ENCODE data around the gene RPSA. TPM values are rescaled to one million over a fixed set of nuclear protein-coding genes. Genes with fewer than 3 reads are reported as not detected.

The RPSA gene
- total and polyA plus RNA-seq, 9 of the 15 experiments (the other 6 are each of a cell fraction or from before 2014, with no cell fraction given) = 2,290 to 4,272 (median 2,730) TPM

DNA sequence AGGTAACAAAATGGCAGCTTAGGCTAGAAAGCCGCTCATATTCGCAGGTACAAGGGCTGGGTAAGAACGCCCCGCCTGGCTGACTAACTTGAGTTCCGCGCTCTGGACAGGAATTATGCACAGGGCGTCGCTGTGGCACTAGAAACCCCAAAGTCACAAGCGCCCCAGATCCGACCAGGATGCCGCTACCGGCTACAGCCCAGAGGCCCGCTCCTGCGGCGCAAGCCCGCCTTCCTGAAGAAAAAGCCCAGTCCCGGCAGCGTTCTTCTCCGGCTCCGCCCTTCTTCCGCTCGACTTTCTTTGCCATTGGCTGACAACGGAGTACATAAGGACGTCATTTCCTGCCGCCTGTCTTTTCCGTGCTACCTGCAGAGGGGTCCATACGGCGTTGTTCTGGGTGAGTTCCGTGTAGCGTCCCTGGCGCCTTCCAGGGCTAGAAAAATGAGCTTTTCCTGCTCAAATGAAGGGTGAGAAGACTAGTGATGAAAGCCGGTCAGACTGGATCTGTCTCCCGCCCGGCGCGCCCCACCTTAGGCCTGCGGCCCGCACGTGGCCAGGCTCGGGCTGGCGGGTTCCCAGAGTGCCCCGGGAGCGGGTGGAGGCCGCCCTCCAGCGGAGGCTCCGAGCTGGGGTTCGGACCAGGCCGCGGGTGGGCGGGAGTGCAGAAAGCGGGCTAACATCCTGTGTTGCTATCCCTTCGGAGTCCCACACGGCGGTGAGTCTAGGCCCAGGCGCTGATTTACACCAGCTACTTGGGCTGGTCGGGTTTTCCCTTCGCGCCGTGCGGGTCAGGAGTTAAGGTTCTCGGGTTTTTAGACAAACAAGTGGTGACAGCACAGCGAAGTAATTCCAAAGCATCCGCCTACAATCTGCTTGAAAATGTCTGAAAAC, at the start of gene RPSA (continued):
- TF ChIP-seq ZBTB33 (CRISPR knock-in tag; IDR thresholded peaks at IDR 0.05) (peak; percentile 87), ZNF395 (CRISPR knock-in tag; IDR thresholded peaks at IDR 0.05) (peak; percentile 88), CBFA2T2 (conservative IDR thresholded peaks at IDR 0.05) (no peak), NR1H2 (CRISPR knock-in tag; IDR thresholded peaks at IDR 0.05) (0 out of 2 replicates have a peak, but pooled peaks have one; percentile 87), ZFP30 (CRISPR knock-in tag; IDR thresholded peaks at IDR 0.05; ENCODE audit: borderline replicate concordance) (no peak), OTX1 (CRISPR knock-in tag; IDR thresholded peaks at IDR 0.05) (peak; percentile 93)
- TF ChIP-seq, protein P1, sequence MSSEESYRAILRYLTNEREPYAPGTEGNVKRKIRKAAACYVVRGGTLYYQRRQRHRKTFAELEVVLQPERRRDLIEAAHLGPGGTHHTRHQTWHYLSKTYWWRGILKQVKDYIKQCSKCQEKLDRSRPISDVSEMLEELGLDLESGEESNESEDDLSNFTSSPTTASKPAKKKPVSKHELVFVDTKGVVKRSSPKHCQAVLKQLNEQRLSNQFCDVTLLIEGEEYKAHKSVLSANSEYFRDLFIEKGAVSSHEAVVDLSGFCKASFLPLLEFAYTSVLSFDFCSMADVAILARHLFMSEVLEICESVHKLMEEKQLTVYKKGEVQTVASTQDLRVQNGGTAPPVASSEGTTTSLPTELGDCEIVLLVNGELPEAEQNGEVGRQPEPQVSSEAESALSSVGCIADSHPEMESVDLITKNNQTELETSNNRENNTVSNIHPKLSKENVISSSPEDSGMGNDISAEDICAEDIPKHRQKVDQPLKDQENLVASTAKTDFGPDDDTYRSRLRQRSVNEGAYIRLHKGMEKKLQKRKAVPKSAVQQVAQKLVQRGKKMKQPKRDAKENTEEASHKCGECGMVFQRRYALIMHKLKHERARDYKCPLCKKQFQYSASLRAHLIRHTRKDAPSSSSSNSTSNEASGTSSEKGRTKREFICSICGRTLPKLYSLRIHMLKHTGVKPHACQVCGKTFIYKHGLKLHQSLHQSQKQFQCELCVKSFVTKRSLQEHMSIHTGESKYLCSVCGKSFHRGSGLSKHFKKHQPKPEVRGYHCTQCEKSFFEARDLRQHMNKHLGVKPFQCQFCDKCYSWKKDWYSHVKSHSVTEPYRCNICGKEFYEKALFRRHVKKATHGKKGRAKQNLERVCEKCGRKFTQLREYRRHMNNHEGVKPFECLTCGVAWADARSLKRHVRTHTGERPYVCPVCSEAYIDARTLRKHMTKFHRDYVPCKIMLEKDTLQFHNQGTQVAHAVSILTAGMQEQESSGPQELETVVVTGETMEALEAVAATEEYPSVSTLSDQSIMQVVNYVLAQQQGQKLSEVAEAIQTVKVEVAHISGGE (CRISPR knock-in tag; IDR thresholded peaks at IDR 0.05) = peak in 2 of 3 experiments; percentile 55 to 92; a peak in 3 of 6 replicates
